Activated naive CD4-positive, alpha-beta T cell treated with anti-CD3 and anti-CD28 coated beads, Interleukin-2, amount 50 U/mL, for 24 hours (primary cell): ENCODE data around the gene HECA.
A peak's percentile ranks its signal among the peaks of the same experiment; 100 is the strongest.
"Not testable (repeated sequence)": the region's sequence is repeated elsewhere in the genome, so short reads cannot be mapped to it uniquely, and the experiment has no call there.

Experiments used
- H3K27ac Mint-ChIP-seq: one replicate; pipeline ENCODE4 v1.8.0; 2021; ENCODE audit warnings: mild to moderate bottlenecking, mixed read lengths
- H3K27me3 Mint-ChIP-seq: one replicate; pipeline ENCODE4 v1.8.0; 2021; ENCODE audit warnings: mixed read lengths
- H3K36me3 Mint-ChIP-seq: one replicate; pipeline ENCODE4 v1.8.0; 2021; ENCODE audit warnings: mixed read lengths
- H3K4me1 Mint-ChIP-seq: one replicate; pipeline ENCODE4 v1.8.0; 2021; ENCODE audit warnings: mixed read lengths
- H3K4me3 Mint-ChIP-seq: one replicate; pipeline ENCODE4 v1.8.0; 2021; ENCODE audit warnings: mild to moderate bottlenecking, mixed read lengths
- H3K9me3 Mint-ChIP-seq: one replicate; pipeline ENCODE4 v1.8.0; 2021; ENCODE audit warnings: mixed read lengths

Gene HECA

GRCh38 chr6:139126931-139127330, 7.9 kb upstream of the HECA start:
- H3K36me3 Mint-ChIP-seq: no peaks in the 10 kb centered on the region
- no peaks in the 10 kb centered on the region for H3K27me3 Mint-ChIP-seq
- H3K9me3 Mint-ChIP-seq: no peaks in the 10 kb centered on the region
- peaks cover 77% of the 10 kb centered on the region for H3K4me1 Mint-ChIP-seq
- H3K4me3 Mint-ChIP-seq: no peak overlapping the region
- H3K27ac Mint-ChIP-seq: peak overlapping the region; percentile 96

- Mint-ChIP-seq H3K4me1 (peaks cover 93% of the 10 kb centered on the region), H3K4me3 (no peak overlapping the region)
Measured at GRCh38 chr6:139129284-139129683, 5.6 kb upstream of the HECA start.

GRCh38 chr6:139131736-139132280, 3.1 kb upstream of the HECA start:
- peak overlapping the region; percentile 85 for H3K27ac Mint-ChIP-seq
- peaks cover 8% of the 10 kb centered on the region for H3K36me3 Mint-ChIP-seq
- peak overlapping the region; percentile 77 for H3K4me3 Mint-ChIP-seq
- H3K27me3 Mint-ChIP-seq: no peaks in the 10 kb centered on the region
- peaks cover 77% of the 10 kb centered on the region for H3K4me1 Mint-ChIP-seq
- H3K9me3 Mint-ChIP-seq: peaks cover 6% of the 10 kb centered on the region

More at GRCh38 chr6:139129284-139129683, 5.6 kb upstream of the HECA start:
- H3K36me3 Mint-ChIP-seq: peaks cover 1% of the 10 kb centered on the region
- H3K9me3 Mint-ChIP-seq: peaks cover 6% of the 10 kb centered on the region
- H3K27me3 Mint-ChIP-seq: no peaks in the 10 kb centered on the region
- peak overlapping the region; percentile 61 for H3K27ac Mint-ChIP-seq

DNA sequence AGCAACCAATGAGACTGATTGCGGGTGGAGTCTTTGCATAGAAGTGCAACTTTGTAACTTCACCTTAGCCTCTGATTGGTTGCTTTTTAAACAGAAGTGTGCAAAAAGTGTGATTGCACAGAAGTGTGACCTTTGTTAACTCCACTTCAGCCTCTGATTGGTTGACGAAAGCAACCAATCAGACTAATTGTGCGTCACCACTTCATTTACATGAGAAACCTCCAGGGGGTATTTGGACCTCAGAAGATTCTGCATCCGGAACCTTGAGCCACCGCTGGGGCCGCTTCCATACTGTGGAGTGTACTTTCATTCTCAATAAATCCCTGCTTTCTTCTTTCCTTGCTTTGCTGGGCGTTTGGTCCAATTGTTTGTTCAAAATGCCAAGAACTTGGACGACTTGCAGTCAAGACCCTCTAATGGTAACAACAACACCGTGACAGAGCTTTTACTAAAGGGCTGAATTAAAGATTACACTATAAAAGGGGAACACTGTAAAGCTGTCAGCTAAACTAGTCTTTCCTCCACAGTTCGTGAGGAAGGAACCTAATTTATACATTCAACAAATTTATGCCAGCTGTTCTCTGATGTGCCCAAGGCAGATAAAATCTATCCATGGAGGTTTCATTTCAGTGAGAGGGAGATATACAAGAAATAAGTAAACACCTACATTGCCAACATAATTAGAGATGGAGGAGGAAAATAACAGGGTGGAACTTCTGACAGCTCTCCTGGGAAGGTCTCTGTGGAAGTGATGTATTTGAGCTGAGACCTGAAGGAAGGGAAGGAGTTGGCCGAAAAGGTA, 1.4 kb upstream of the HECA start:
- H3K27me3 Mint-ChIP-seq: no peaks in the 10 kb centered on the region
- H3K4me3 Mint-ChIP-seq: peak overlapping the region; percentile 69
- peak overlapping the region; percentile 79 for H3K27ac Mint-ChIP-seq
- H3K9me3 Mint-ChIP-seq: peaks cover 6% of the 10 kb centered on the region
- peaks cover 17% of the 10 kb centered on the region for H3K36me3 Mint-ChIP-seq
- H3K4me1 Mint-ChIP-seq: peaks cover 76% of the 10 kb centered on the region

- Mint-ChIP-seq H3K36me3 (peaks cover 19% of the 10 kb centered on the region), H3K4me3 (peak overlapping the region; percentile 69), H3K4me1 (peaks cover 78% of the 10 kb centered on the region), H3K27me3 (no peaks in the 10 kb centered on the region), H3K27ac (peak overlapping the region; percentile 79), H3K9me3 (peaks cover 6% of the 10 kb centered on the region)
Measured at GRCh38 chr6:139134064-139134395, 850 bp upstream of the HECA start.

- peak overlapping the region; percentile 100 for H3K4me3 Mint-ChIP-seq
- peaks cover 20% of the 10 kb centered on the region for H3K36me3 Mint-ChIP-seq
Measured at GRCh38 chr6:139135578-139136545, 982 bp downstream of the HECA start.

DNA sequence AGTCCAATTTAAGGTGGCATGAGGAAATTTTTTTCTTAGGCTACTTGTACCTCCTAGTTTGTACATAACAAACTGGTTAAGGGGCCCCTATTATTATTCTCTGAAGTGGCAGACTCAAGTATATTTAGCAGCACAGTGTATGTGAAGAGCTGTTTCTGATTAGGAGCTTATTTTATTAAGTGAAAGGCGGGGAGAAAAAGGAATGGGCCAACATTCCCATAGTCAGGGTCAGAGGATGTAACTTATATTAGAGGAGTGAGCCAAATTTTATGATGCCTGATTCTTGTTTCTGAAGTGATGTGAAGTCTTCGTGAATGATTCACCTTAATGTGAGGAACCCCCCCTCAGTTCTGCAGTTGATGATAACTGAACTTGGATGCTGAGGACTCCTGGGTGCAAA, 2.8 kb downstream of the HECA start:
- Mint-ChIP-seq H3K27ac (peak overlapping the region; percentile 100), H3K36me3 (peaks cover 22% of the 10 kb centered on the region), H3K4me1 (peaks cover 70% of the 10 kb centered on the region), H3K27me3 (no peaks in the 10 kb centered on the region), H3K9me3 (peaks cover 6% of the 10 kb centered on the region), H3K4me3 (peak overlapping the region; percentile 100)

More at GRCh38 chr6:139135578-139136545, 982 bp downstream of the HECA start:
- H3K9me3 Mint-ChIP-seq: peaks cover 6% of the 10 kb centered on the region
- H3K27me3 Mint-ChIP-seq: no peaks in the 10 kb centered on the region
- peaks cover 80% of the 10 kb centered on the region for H3K4me1 Mint-ChIP-seq
- peak overlapping the region; percentile 100 for H3K27ac Mint-ChIP-seq

DNA sequence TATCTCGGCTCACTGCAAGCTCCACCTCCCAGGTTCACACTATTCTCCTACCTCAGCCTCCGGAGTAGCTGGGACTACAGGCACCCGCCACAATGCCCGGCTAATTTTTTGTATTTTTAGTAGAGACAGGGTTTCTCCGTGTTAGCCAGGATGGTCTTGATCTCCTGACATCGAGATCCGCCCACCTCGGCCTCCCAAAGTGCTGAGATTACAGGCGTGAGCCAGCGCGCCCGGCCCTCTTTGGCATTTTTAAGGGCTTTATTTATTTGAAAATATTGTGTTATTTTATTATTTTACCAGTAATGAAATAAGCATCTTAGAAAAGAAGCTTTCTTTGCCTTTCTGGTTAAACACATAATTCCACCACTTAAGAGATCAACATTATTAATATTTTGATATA, 6.0 kb downstream of the HECA start:
- H3K4me1 Mint-ChIP-seq: peaks cover 81% of the 10 kb centered on the region
- H3K4me3 Mint-ChIP-seq: peak overlapping the region; percentile 100
- peak overlapping the region; percentile 89 for H3K27ac Mint-ChIP-seq
- H3K27me3 Mint-ChIP-seq, H3K9me3 Mint-ChIP-seq: not testable (repeated sequence)
- H3K36me3 Mint-ChIP-seq: peaks cover 24% of the 10 kb centered on the region

GRCh38 chr6:139142262-139142661, 7.4 kb downstream of the HECA start:
- Mint-ChIP-seq H3K36me3 (peaks cover 16% of the 10 kb centered on the region), H3K27ac (peak overlapping the region; percentile 94), H3K4me1 (peaks cover 88% of the 10 kb centered on the region), H3K27me3 (no peaks in the 10 kb centered on the region), H3K4me3 (peak overlapping the region; percentile 23), H3K9me3 (no peaks in the 10 kb centered on the region)

- H3K27ac Mint-ChIP-seq: peak overlapping the region; percentile 94
- H3K27me3 Mint-ChIP-seq: no peaks in the 10 kb centered on the region
- H3K4me1 Mint-ChIP-seq: peaks cover 89% of the 10 kb centered on the region
- H3K4me3 Mint-ChIP-seq: peak overlapping the region; percentile 70
- H3K9me3 Mint-ChIP-seq: no peaks in the 10 kb centered on the region
- H3K36me3 Mint-ChIP-seq: peaks cover 13% of the 10 kb centered on the region
Measured at GRCh38 chr6:139143111-139143510, 8.2 kb downstream of the HECA start.

DNA sequence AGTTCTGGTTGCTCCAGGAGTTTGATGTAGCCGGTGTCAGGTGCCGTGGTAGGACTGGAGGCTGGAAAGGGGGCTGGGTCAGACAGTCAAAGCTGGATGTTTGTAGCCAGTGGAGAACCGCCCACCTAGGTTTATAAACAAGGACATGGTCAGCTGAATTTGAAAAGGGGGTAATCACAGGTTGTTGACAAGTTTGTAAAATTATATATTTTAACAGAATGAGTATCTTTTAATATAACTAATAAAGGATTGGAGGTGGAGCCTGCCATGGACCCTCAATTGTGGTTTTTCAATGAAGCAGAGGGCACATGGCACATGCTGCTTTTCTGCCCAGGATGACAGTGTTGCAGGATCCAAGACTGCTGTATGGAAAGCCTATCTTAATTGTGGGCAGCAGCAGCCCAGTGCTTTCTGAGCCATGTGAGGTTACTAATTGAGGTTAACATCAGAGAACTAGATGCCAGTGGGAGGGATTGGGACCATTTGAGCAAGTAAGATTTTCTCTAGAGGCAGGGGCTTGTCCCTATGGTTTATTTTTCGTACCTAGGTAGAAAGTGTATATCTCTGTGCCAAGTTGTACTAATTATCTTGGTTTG, 9.7 kb downstream of the HECA start:
- peaks cover 11% of the 10 kb centered on the region for H3K36me3 Mint-ChIP-seq
- H3K27ac Mint-ChIP-seq: peak overlapping the region; percentile 94
- no peaks in the 10 kb centered on the region for H3K9me3 Mint-ChIP-seq
- H3K27me3 Mint-ChIP-seq: no peaks in the 10 kb centered on the region
- peak overlapping the region; percentile 70 for H3K4me3 Mint-ChIP-seq
- peaks cover 88% of the 10 kb centered on the region for H3K4me1 Mint-ChIP-seq

DNA sequence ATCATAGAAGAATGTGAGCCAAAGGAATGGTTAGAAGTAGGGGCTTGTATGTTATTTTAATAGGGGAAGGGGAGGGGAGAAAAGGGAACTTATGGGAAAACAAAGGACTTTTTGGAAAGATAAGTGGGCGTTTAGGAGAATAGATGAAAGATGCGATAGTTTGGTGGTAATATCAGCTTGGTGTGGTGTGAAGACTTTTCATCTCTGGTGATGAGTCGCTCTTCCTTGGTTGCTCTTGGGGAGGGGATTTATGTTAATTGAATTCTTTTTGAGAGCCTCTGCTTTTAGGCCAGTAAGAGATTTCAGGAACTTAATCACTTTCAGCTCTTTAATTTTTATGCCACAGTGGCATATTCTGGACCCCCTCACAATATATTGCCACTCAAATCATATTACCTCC, 10.8 kb downstream of the HECA start:
- Mint-ChIP-seq H3K9me3 (no peaks in the 10 kb centered on the region), H3K36me3 (peaks cover 11% of the 10 kb centered on the region), H3K27ac (peak overlapping the region; percentile 94), H3K4me1 (peaks cover 89% of the 10 kb centered on the region), H3K27me3 (no peaks in the 10 kb centered on the region), H3K4me3 (peak overlapping the region; percentile 70)

GRCh38 chr6:139146317-139146726, 11.4 kb downstream of the HECA start:
- H3K36me3 Mint-ChIP-seq: peaks cover 11% of the 10 kb centered on the region
- H3K27ac Mint-ChIP-seq: peak overlapping the region; percentile 94
- H3K4me1 Mint-ChIP-seq: peaks cover 93% of the 10 kb centered on the region
- H3K4me3 Mint-ChIP-seq: peak overlapping the region; percentile 70
- H3K27me3 Mint-ChIP-seq: no peaks in the 10 kb centered on the region
- H3K9me3 Mint-ChIP-seq: no peaks in the 10 kb centered on the region

GRCh38 chr6:139147628-139148027, 12.7 kb downstream of the HECA start:
- peaks cover 97% of the 10 kb centered on the region for H3K4me1 Mint-ChIP-seq
- H3K36me3 Mint-ChIP-seq: peaks cover 9% of the 10 kb centered on the region
- H3K9me3 Mint-ChIP-seq: no peaks in the 10 kb centered on the region
- H3K27ac Mint-ChIP-seq: peak overlapping the region; percentile 94
- peak overlapping the region; percentile 70 for H3K4me3 Mint-ChIP-seq
- H3K27me3 Mint-ChIP-seq: no peaks in the 10 kb centered on the region

- H3K27ac Mint-ChIP-seq: peak overlapping the region; percentile 95
- H3K27me3 Mint-ChIP-seq: no peaks in the 10 kb centered on the region
- peaks cover 91% of the 10 kb centered on the region for H3K4me1 Mint-ChIP-seq
- peak overlapping the region; percentile 70 for H3K4me3 Mint-ChIP-seq
- H3K36me3 Mint-ChIP-seq: peaks cover 4% of the 10 kb centered on the region
- H3K9me3 Mint-ChIP-seq: no peaks in the 10 kb centered on the region
Measured at GRCh38 chr6:139148557-139149235, 13.8 kb downstream of the HECA start.
